GM18526 (cell line): ENCODE measurements around the gene FKBP1A.
A peak's percentile ranks its signal among the peaks of the same experiment; 100 is the strongest.

Source experiments
- POLR2A ChIP-seq: IDR thresholded peaks from 3 replicates; pipeline ENCODE4 v1.6.1; 2011; ENCODE audit not compliant: insufficient read length; ENCODE audit errors: extremely low read depth

FKBP1A gene

DNA sequence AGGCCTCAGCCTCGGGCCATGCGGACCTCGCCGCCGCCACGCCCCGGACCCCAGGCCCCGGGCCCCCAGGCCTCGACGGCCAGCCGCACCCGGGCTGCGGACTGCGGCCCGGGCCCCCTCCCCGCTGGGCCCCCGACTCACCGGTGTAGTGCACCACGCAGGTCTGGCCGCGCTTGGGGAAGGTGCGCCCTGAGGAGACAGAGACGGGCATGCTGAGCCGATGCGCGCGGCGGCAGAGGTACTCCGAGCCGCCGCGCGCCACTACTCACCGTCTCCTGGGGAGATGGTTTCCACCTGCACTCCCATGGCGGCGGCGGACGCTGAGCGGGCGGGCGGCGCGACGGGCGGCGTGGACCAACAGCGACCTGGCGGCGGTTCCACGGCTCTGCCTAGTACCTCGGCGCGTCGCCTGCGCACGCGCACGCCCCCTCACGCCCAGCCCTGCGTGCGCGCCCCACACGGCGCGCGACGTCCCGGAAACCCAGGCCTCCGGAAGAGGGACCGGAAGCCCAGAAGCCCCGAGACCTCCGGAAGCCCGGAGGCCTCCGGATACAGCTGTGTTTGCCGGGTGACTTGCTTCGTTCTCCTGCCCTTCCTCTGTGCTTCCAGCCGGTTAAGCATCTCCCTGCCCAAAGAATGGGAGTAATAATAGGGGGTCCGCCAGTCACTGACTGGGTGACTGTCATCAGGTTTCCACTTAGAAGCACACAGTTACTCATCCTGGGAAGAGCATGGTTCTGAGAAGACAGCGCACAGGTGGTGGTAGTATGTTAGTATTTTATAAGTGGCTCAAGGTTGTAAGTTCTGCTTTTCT, at the start of gene FKBP1A:
Gene FKBP1A (minus strand): TSS at position 362 of the 814 bp plus-strand sequence. CDS start 56 bp downstream, at position 306.
- peak; percentile 79 for TF ChIP-seq POLR2A

GRCh38 chr20:1442304-1442703, 49.5 kb upstream of the FKBP1A start:
- TF ChIP-seq POLR2A = no peak

DNA sequence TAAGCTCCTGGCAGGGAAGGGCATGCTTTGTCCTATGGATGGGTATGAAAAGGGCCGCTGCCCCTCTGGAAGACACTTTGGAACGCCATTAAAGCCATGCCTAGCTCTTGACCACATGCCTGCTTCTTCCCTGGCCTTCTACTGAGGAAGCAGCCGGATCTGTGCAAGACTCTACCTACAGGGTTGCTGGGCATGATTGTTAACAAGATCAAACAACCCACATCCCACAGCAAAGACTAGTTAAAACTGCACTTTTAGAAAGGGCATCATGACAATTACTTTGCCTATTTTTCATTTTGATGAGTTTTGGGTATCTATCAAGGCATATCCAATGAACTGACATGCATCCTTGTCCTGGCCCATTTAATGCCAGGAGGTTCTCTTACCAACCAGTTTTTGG, 48.3 kb upstream of the FKBP1A start:
- TF ChIP-seq POLR2A = no peak

- no peak for TF ChIP-seq POLR2A
These were observed 47.2 kb upstream of the FKBP1A start for GRCh38 chr20:1440024-1440423.

GRCh38 chr20:1438361-1438760, 45.5 kb upstream of the FKBP1A start:
- TF ChIP-seq POLR2A = no peak

DNA sequence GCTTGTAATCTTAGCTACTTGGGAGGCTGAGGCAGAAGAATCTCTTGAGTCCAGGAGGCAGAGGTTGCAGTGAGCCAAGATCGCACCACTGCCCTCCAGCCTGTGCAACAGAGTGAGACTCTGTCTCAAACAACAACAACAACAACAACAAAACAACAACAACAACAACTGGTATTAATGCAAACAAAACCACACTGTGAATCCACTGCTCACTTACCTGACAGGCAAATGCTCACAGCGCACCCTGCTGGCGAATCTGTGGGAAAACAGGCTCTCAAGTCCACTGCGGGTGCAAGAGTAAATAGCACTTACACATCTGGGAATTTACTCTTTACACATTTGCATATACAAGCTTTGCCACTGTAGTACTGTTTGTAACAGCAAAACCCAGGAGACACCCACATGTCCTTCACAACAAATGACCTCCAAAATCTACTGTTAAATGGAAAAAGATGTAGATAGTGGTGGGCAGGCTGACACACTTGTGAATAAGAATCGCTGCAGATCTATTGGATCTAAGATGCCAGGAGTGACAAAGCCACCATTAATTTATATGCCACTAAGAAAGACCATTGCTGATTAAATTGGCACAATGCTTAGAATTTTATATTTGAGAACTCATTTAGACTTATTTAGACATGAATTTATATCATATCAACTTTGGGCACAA, 44.5 kb upstream of the FKBP1A start:
- no peak for TF ChIP-seq POLR2A

DNA sequence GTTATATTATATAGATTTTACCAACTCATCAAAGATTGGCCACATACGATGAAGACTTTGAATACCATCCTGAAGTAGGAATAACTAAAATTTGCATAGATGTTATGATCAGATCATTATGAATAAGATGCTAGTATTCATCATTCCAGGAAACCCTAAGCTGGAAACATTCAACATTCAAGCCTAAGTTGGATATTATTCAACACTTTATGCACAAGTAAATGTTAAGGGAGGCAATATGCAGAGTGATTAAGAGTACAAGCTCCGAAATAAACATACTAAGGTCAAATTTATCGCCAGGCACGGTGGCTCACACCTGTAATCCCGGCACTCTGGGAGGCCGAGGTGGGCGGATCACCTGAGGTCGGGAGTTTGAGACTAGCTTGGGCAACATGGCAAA, 43.4 kb upstream of the FKBP1A start:
- TF ChIP-seq POLR2A = no peak

GRCh38 chr20:1435337-1435699, 42.5 kb upstream of the FKBP1A start:
- TF ChIP-seq POLR2A = no peak

GRCh38 chr20:1434571-1435336, 41.9 kb upstream of the FKBP1A start:
- no peak for TF ChIP-seq POLR2A

DNA sequence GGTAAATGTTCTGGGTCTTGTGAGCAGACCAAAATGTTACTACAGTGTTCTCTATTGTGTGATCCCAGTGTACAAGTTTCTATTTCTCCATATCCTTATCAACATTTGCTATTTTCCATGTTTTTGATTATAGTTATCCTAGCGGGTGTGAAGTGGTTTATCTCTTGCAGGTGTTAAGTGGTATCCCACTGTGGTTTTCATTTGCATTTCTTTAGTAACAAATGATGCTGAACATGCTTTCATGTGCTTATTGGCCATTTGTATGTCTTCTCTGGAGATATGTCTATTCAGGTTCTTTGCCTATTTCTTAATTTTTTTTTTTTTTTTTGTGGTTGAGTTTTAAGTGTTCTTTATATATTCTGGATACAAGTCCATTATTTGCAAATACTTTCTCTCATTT, 38.3 kb upstream of the FKBP1A start:
- no peak for TF ChIP-seq POLR2A

- TF ChIP-seq POLR2A = no peak
These were observed 37.2 kb upstream of the FKBP1A start for GRCh38 chr20:1430004-1430451.

DNA sequence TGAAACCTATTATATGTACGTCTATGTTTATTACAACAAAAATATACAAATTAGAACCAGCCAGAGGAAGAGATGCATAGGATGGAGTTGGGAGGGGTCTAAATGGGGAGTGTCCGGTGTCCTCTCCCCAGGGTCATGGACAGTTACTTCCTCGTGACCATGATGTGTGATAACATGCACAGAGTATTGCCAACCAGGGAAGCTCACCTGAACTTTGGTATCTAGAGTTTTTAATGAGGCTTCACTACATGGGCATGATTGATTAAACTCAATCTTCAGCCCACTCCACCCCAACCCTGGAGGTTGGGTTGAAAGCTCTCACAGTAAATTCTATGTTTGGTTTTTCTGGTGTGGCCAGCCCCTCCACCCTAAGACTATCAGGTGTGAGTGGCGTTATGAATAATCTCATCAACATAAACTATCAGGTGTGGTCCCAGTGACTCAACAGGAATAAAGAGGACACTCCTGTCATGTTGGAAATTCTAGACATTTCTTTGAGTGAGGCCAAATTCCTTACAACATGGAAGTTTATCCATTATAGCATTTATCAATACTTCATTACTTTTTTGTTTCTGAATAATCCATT, 36.4 kb upstream of the FKBP1A start:
- TF ChIP-seq POLR2A = no peak

GRCh38 chr20:1427457-1428054, 34.7 kb upstream of the FKBP1A start:
- no peak for TF ChIP-seq POLR2A

DNA sequence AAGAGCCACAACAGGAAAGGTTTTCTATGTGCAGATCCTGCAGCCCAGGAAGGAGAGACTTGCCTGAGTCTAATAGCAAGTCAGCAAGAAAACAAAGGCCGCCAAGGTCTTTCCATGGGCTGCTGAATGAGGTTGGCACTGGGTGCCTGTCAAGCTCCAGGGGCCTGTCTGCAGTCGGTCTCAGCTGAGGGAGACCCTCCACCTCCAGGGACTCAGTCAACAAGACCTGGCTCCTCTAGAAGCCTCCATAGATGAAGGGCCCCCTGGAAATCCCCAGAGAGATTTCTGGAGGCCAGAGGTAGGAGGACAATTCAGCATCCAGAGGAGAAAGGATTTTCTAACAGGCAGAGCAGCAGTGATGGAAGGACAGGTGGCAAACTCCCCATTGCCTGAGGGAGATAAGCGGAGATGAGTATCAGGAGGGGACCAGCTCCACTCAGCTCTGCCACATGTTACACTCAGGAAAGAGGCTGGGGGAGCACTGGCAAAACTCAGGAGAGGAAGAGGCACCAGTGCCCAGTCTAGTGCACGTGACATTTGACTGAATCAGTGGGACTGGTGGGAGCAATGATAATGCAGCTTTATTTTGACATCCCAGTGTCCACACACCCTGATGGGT, 33.5 kb upstream of the FKBP1A start:
- TF ChIP-seq POLR2A = no peak

GRCh38 chr20:1424336-1424735, 31.5 kb upstream of the FKBP1A start:
- TF ChIP-seq POLR2A = no peak
